NCI-H1092 treated with DMSO at 0.1 percent for 48 hours (cell line): ENCODE measurements around the gene WDFY4.

Source experiments
- DNase-seq: peaks from one replicate; lab custom pipeline; 2025; lab: John Stamatoyannopoulos, UW

Gene WDFY4

GRCh38 chr10:48818081-48818480 lies 133.4 kb downstream of the WDFY4 start:
- DNase-seq = no peak

GRCh38 chr10:48818861-48819520 lies 134.3 kb downstream of the WDFY4 start:
- DNase-seq = no peak

GRCh38 chr10:48819783-48820182 lies 135.1 kb downstream of the WDFY4 start:
- DNase-seq = no peak

- no peak for DNase-seq
Measured at GRCh38 chr10:48820231-48820630, 135.6 kb downstream of the WDFY4 start.

GRCh38 chr10:48820699-48821098 lies 136.0 kb downstream of the WDFY4 start:
- DNase-seq = no peak

GRCh38 chr10:48821111-48821510 lies 136.4 kb downstream of the WDFY4 start:
- DNase-seq = no peak

GRCh38 chr10:48821692-48822091 lies 137.0 kb downstream of the WDFY4 start:
- DNase-seq = no peak

GRCh38 chr10:48833674-48834073 lies 149.0 kb downstream of the WDFY4 start:
- DNase-seq = no peak

- DNase-seq = no peak
Measured at GRCh38 chr10:48834189-48834965, 149.7 kb downstream of the WDFY4 start.

- DNase-seq = no peak
Measured at GRCh38 chr10:48835781-48836180, 151.1 kb downstream of the WDFY4 start.

GRCh38 chr10:48836605-48837004 lies 151.9 kb downstream of the WDFY4 start:
- DNase-seq = no peak

GRCh38 chr10:48838834-48839233 lies 154.2 kb downstream of the WDFY4 start:
- no peak for DNase-seq

- DNase-seq = no peak
Measured at GRCh38 chr10:48839809-48840679, 155.4 kb downstream of the WDFY4 start.

GRCh38 chr10:48842231-48842630 lies 157.6 kb downstream of the WDFY4 start:
- DNase-seq = no peak

- DNase-seq = no peak
Measured at GRCh38 chr10:48843198-48843597, 158.5 kb downstream of the WDFY4 start.

GRCh38 chr10:48844616-48845015 lies 159.9 kb downstream of the WDFY4 start:
- no peak for DNase-seq

- DNase-seq = no peak
Measured at GRCh38 chr10:48845512-48845911, 160.8 kb downstream of the WDFY4 start.

GRCh38 chr10:48847691-48848090 lies 163.0 kb downstream of the WDFY4 start:
- DNase-seq = no peak

GRCh38 chr10:48856855-48857254 lies 172.2 kb downstream of the WDFY4 start:
- no peak for DNase-seq

GRCh38 chr10:48872234-48872633 lies 187.6 kb downstream of the WDFY4 start:
- no peak for DNase-seq

- DNase-seq = no peak
Measured at GRCh38 chr10:48878091-48878490, 193.4 kb downstream of the WDFY4 start.

- DNase-seq = no peak
Measured at GRCh38 chr10:48879451-48879850, 194.8 kb downstream of the WDFY4 start.
